LNCAP (cell line): ENCODE measurements around the gene TNKS1BP1.

ENCODE experiments used
- CTCF ChIP-seq: fragments of 450-650 bp; IDR thresholded peaks from 2 replicates; pipeline ENCODE4 v1.5.1; 2017; ENCODE audit warnings: mild to moderate bottlenecking

TNKS1BP1 gene

GRCh38 chr11:57323167-57323854 lies 1.4 kb downstream of the TNKS1BP1 start:
- TF ChIP-seq CTCF = no peak

- no peak for TF ChIP-seq CTCF
These were observed 2.2 kb downstream of the TNKS1BP1 start for GRCh38 chr11:57322256-57323166.

GRCh38 chr11:57321388-57322255 lies 3.1 kb downstream of the TNKS1BP1 start:
- TF ChIP-seq CTCF = no peak

- TF ChIP-seq CTCF = no peak
These were observed 3.9 kb downstream of the TNKS1BP1 start for GRCh38 chr11:57320719-57321387.

GRCh38 chr11:57320067-57320718 lies 4.6 kb downstream of the TNKS1BP1 start:
- no peak for TF ChIP-seq CTCF

- TF ChIP-seq CTCF = no peak
These were observed 6.6 kb downstream of the TNKS1BP1 start for GRCh38 chr11:57318178-57318577.
